K562 (cell line): ENCODE measurements around the gene THG1L.

ENCODE experiments used
- CHD2 ChIP-seq: IDR thresholded peaks from 2 replicates; pipeline ENCODE4 v1.6.1; 2011; ENCODE audit warnings: low read depth, low read length
- FOXO4 ChIP-seq: fragments of 450-650 bp; formaldehyde crosslinking; IDR thresholded peaks from 2 replicates; pipeline ENCODE4 v1.4.0; 2020; ENCODE audit warnings: mild to moderate bottlenecking, moderate library complexity
- GABPA ChIP-seq: fragments of 200-800 bp; sonication (Bioruptor generic); conservative IDR thresholded peaks from 2 replicates; pipeline ENCODE4 v1.6.1; 2016; ENCODE audit warnings: low read depth, missing genetic modification characterization, missing compliant biosample characterization
- HMG20A ChIP-seq: fragments of 450-650 bp; formaldehyde crosslinking; conservative IDR thresholded peaks from 2 replicates; pipeline ENCODE4 v1.4.0; 2020; ENCODE audit warnings: mild to moderate bottlenecking, mixed read lengths
- MXI1 ChIP-seq: IDR thresholded peaks from 2 replicates; pipeline ENCODE4 v1.6.1; 2011; ENCODE audit warnings: low read depth, mild to moderate bottlenecking, improper control_type of control experiment, low read length
- NR2C2 ChIP-seq, 2 experiments: fragments of 200-800 bp in 1 of 2; sonication (Bioruptor generic) in 1 of 2; sonication (generic) in 1 of 2; formaldehyde crosslinking in 1 of 2; IDR thresholded peaks; 2 replicates each; pipeline versions ENCODE4 v1.6.1 to v1.8.0; 2016 to 2022; ENCODE audit warnings: mild to moderate bottlenecking in 1 of 2, missing compliant biosample characterization in 1 of 2, missing genetic modification characterization in 1 of 2, missing genetic modification reagents in 1 of 2
- NR2F6 ChIP-seq: fragments of 450-650 bp; formaldehyde crosslinking; IDR thresholded peaks from 2 replicates; pipeline ENCODE4 v1.4.0; 2020; ENCODE audit warnings: mild to moderate bottlenecking
- RAD21 ChIP-seq, 2 experiments: fragments of 250-450 bp in 1 of 2; fragments of 450-650 bp in 1 of 2; sonication (Bioruptor Pico) in 1 of 2; formaldehyde crosslinking in 1 of 2; IDR thresholded peaks in 1 of 2; conservative IDR thresholded peaks in 1 of 2; 2 replicates each; pipeline versions ENCODE4 v1.4.0 to v1.8.0; 2020 to 2022; ENCODE audit warnings: mild to moderate bottlenecking in 2 of 2, moderate library complexity in 1 of 2
- REST ChIP-seq, 2 experiments: fragments of 450-650 bp; formaldehyde crosslinking in 1 of 2; IDR thresholded peaks; 2 replicates each; pipeline versions ENCODE4 v1.4.0 to v1.6.1; 2014 to 2020; ENCODE audit warnings: mild to moderate bottlenecking in 2 of 2, borderline replicate concordance in 1 of 2, low read depth in 1 of 2
- TCF7L2 ChIP-seq: fragments of 150-350 bp; IDR thresholded peaks from 2 replicates; pipeline ENCODE4 v1.6.1; 2016; ENCODE audit warnings: low read depth, mild to moderate bottlenecking, low read length, moderate library complexity
- ZNF740 ChIP-seq, 3 experiments: fragments of 200-800 bp in 1 of 3; sonication (Bioruptor generic) in 1 of 3; sonication (generic) in 1 of 3; formaldehyde crosslinking in 1 of 3; IDR thresholded peaks; 2 replicates each; pipeline versions ENCODE4 v1.6.1 to v1.8.0; 2016 to 2022; ENCODE audit warnings: mild to moderate bottlenecking in 2 of 3, missing compliant biosample characterization in 2 of 3, missing genetic modification characterization in 2 of 3, missing genetic modification reagents in 1 of 3
- TF ChIP-seq, protein P1 (sequence below): IDR thresholded peaks from 3 replicates; pipeline ENCODE4 v1.6.1; 2011; ENCODE audit warnings: borderline replicate concordance, mild to moderate bottlenecking; ENCODE audit not compliant: insufficient read length, insufficient read depth
- TF ChIP-seq, protein P2 (sequence below): sonication (generic); formaldehyde crosslinking; IDR thresholded peaks from 2 replicates; pipeline ENCODE4 v1.5.0; 2020; ENCODE audit warnings: missing genetic modification reagents

GRCh38 chr5:157709346-157709745 lies 21.9 kb upstream of the THG1L start:
- TF ChIP-seq FOXO4 (CRISPR knock-in tag) (no peak), GABPA (tag) (no peak), ZNF740 (CRISPR knock-in tag; IDR thresholded peaks at IDR 0.05) (no peak), ZNF740 (tag; IDR thresholded peaks at IDR 0.05) (no peak), RAD21 (CRISPR knock-in tag; conservative IDR thresholded peaks at IDR 0.05 in 1 of 2, IDR thresholded peaks at IDR 0.05 in 1 of 2) (no peak), CHD2 (no peak), MXI1 (no peak), REST (IDR thresholded peaks at IDR 0.05; ENCODE audit: borderline replicate concordance) (no peak), REST (CRISPR knock-in tag; IDR thresholded peaks at IDR 0.05; ENCODE audit: low read depth) (no peak), TCF7L2 (no peak), NR2C2 (CRISPR knock-in tag; IDR thresholded peaks at IDR 0.05) (no peak), NR2C2 (tag; IDR thresholded peaks at IDR 0.05) (no peak), NR2F6 (no peak), HMG20A (CRISPR knock-in tag) (no peak)
- TF ChIP-seq, protein P1, sequence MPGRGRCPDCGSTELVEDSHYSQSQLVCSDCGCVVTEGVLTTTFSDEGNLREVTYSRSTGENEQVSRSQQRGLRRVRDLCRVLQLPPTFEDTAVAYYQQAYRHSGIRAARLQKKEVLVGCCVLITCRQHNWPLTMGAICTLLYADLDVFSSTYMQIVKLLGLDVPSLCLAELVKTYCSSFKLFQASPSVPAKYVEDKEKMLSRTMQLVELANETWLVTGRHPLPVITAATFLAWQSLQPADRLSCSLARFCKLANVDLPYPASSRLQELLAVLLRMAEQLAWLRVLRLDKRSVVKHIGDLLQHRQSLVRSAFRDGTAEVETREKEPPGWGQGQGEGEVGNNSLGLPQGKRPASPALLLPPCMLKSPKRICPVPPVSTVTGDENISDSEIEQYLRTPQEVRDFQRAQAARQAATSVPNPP: no peak
- TF ChIP-seq, protein P2, sequence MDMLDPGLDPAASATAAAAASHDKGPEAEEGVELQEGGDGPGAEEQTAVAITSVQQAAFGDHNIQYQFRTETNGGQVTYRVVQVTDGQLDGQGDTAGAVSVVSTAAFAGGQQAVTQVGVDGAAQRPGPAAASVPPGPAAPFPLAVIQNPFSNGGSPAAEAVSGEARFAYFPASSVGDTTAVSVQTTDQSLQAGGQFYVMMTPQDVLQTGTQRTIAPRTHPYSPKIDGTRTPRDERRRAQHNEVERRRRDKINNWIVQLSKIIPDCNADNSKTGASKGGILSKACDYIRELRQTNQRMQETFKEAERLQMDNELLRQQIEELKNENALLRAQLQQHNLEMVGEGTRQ: no peak
